Endodermal cell (in vitro differentiated cells): ENCODE data around the gene DDAH1. TPM values are rescaled to one million over a fixed set of nuclear protein-coding genes. Genes with fewer than 3 reads are reported as not detected.

Experiments used
- DNase-seq: peaks from one replicate; pipeline ENCODE4 v3.0.0-alpha.2; 2017
- H3K27ac ChIP-seq: 2 replicates; pipeline ENCODE4 v1.5.1; 2013; ENCODE audit warnings: mild to moderate bottlenecking, low read depth, low read length, moderate library complexity
- H3K27me3 ChIP-seq: 2 replicates; pipeline ENCODE4 v1.6.1; 2013; ENCODE audit warnings: mild to moderate bottlenecking, low read length, moderate library complexity; ENCODE audit not compliant: insufficient read depth, control insufficient read depth, poor library complexity, severe bottlenecking
- H3K36me3 ChIP-seq: 2 replicates; pipeline ENCODE4 v1.7.0; 2013; ENCODE audit warnings: mild to moderate bottlenecking, low read length, moderate library complexity; ENCODE audit not compliant: control insufficient read depth, insufficient read depth
- H3K4me1 ChIP-seq: one replicate; pipeline ENCODE4 v1.7.0; 2013; ENCODE audit warnings: low read length; ENCODE audit not compliant: control insufficient read depth, insufficient read depth
- H3K4me3 ChIP-seq: 2 replicates; pipeline ENCODE4 v1.5.1; 2013; ENCODE audit warnings: mild to moderate bottlenecking, low read length, moderate library complexity
- H3K9ac ChIP-seq: 2 replicates; pipeline ENCODE4 v1.6.1; 2013; ENCODE audit warnings: mild to moderate bottlenecking, low read length, moderate library complexity; ENCODE audit not compliant: poor library complexity, severe bottlenecking; ENCODE audit errors: extremely low read depth
- H3K9me3 ChIP-seq: 2 replicates; pipeline ENCODE4 v1.6.1; 2013; ENCODE audit warnings: mild to moderate bottlenecking, low read length, moderate library complexity; ENCODE audit not compliant: control insufficient read depth
- H3K27ac Mint-ChIP-seq: 2 replicates; pipeline ENCODE4 v1.8.0; 2020; ENCODE audit warnings: mixed read lengths
- H3K27me3 Mint-ChIP-seq: 2 replicates; pipeline ENCODE4 v1.8.0; 2021; ENCODE audit warnings: mild to moderate bottlenecking, mixed read lengths; ENCODE audit not compliant: insufficient read depth
- H3K36me3 Mint-ChIP-seq: 2 replicates; pipeline ENCODE4 v1.8.0; 2020; ENCODE audit warnings: low read depth, mixed read lengths
- H3K4me1 Mint-ChIP-seq: 2 replicates; pipeline ENCODE4 v1.8.0; 2020; ENCODE audit warnings: mixed read lengths
- H3K4me3 Mint-ChIP-seq: 2 replicates; pipeline ENCODE4 v1.8.0; 2020; ENCODE audit warnings: mild to moderate bottlenecking, moderate library complexity, mixed read lengths
- H3K9me3 Mint-ChIP-seq: 2 replicates; pipeline ENCODE4 v1.8.0; 2020; ENCODE audit warnings: mild to moderate bottlenecking, mixed read lengths
- WGBS, 2 experiments: methylation state at CpG; one replicate each; pipeline versions ENCODE4 v1.1.5 to v1.1.7; 2013; ENCODE audit warnings: missing lambda C conversion rate in 2 of 2, mixed read lengths in 1 of 2; ENCODE audit not compliant: insufficient coverage in 1 of 2, insufficient read length in 1 of 2; 5-methylcytosine and 5-hydroxymethylcytosine counted together
- total RNA-seq, 2 donors: library from RNA; stranded (reverse); fragmentation: NEBNext Ultra II Directional in 1 of 2; extraction: Animal tissue kit (Norgen Biotek cat#: 25700) in 1 of 2; gene quantifications; 2 replicates in 1 of 2; 3 replicates in 1 of 2; pipeline ENCODE4 v1.2.1, GENCODE V29; 2021
- TF ChIP-seq, protein P1 (sequence below): fragments of 200-600 bp; sonication (generic); conservative IDR thresholded peaks from 2 replicates; pipeline ENCODE4 v1.5.0; 2021; ENCODE audit warnings: antibody characterized with exemption, mild to moderate bottlenecking

DDAH1 gene
- total RNA-seq, 2 donors from 2014 or later = 16.3 to 22.8 TPM

DNA sequence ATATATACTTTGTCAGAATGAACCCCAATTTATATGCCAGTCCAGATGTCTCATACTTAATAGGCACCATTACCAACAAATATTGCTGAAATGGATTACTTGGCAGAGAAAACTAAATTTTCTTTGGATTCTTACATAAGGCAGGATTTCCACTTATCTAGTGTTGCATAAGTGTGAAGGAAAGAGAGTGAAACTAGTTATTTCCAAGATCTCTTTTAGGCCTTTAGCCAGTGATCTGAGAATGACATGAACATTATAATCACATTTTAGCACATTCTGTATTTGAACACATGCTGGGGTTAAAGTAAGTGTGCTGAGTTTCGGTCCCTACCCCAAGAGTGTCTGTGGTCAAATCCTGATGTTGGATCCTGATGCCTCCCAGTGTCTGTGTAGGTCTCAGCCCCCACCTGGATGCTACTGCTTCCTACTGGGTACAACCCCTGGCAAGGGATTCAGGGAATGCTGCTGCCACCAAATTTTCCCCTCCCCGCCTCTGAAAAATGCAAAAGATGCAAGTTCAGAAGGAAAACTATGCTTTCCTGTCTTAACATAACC, 11.2 kb downstream of the DDAH1 start:
- Mint-ChIP-seq H3K4me3 (no peak overlapping the region), H3K36me3 (no peaks in the 10 kb centered on the region), H3K9me3 (no peaks in the 10 kb centered on the region), H3K27ac (no peak overlapping the region), H3K27me3 (no peaks in the 10 kb centered on the region), H3K4me1 (no peaks in the 10 kb centered on the region)
- no peak overlapping the region for H3K9ac ChIP-seq
- no peaks in the 10 kb centered on the region for H3K36me3 ChIP-seq
- no peaks in the 10 kb centered on the region for H3K4me1 ChIP-seq
- H3K9me3 ChIP-seq = no peaks in the 10 kb centered on the region
- TF ChIP-seq, protein P1, sequence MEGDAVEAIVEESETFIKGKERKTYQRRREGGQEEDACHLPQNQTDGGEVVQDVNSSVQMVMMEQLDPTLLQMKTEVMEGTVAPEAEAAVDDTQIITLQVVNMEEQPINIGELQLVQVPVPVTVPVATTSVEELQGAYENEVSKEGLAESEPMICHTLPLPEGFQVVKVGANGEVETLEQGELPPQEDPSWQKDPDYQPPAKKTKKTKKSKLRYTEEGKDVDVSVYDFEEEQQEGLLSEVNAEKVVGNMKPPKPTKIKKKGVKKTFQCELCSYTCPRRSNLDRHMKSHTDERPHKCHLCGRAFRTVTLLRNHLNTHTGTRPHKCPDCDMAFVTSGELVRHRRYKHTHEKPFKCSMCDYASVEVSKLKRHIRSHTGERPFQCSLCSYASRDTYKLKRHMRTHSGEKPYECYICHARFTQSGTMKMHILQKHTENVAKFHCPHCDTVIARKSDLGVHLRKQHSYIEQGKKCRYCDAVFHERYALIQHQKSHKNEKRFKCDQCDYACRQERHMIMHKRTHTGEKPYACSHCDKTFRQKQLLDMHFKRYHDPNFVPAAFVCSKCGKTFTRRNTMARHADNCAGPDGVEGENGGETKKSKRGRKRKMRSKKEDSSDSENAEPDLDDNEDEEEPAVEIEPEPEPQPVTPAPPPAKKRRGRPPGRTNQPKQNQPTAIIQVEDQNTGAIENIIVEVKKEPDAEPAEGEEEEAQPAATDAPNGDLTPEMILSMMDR = no peak
- H3K4me3 ChIP-seq = no peak overlapping the region
- H3K27me3 ChIP-seq = no peaks in the 10 kb centered on the region
- DNase-seq = no peak
- no peak overlapping the region for H3K27ac ChIP-seq
- WGBS, 2 experiments = 100% methylated on average over 2 of the region's 2 CpGs

DNA sequence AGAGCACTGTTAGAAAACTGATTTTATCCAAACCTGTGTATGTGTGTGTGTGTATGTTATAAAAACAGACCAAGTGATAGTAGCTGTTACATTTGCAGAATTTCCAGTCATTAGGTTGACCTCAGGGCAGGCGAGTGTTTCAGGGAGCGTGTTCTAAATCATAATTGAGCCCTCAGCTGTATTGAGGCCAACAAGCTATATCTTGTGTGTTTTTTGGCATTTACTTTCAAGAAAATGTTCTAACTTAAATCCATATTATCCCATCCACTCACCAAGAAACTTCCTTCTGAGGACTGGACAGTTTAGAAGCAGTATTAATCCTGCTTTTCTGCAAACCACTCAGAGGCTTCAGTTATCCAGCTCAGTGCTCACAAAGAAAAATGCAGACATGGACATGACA, 12.0 kb downstream of the DDAH1 start:
- no peak overlapping the region for H3K4me3 Mint-ChIP-seq
- no peak overlapping the region for H3K4me3 ChIP-seq

DNA sequence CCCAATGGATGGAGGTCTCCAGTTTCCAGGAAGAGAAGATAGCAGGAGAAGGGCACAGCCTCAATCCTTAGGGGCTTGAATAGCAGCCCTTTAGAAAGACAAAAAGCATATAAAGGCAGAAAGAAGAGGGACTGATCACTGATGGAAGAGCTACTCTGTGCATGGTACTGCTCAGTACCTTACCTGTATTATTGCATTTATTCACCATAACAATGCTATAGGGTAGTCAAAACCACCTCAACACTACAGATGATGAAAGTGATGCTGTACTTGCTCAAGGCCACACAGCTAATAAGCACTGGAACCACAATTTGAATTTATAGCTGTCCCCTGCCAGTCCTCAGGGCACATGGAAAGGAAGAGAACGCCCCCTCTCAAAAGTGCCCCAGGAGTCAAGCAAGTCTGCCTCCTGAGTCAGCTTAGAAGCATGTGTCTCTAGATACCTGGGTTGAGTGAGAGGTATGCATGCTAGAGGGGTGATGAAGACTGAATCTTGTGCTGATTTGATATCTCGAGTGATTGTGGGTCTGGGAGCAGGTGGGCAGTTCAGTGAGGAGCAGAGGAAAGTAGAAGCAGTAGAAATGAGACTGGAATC, 13.6 kb downstream of the DDAH1 start:
- Mint-ChIP-seq H3K27ac (no peak overlapping the region), H3K9me3 (no peaks in the 10 kb centered on the region), H3K4me3 (no peak overlapping the region), H3K36me3 (no peaks in the 10 kb centered on the region), H3K27me3 (no peaks in the 10 kb centered on the region), H3K4me1 (no peaks in the 10 kb centered on the region)
- Histone ChIP-seq H3K9ac (no peak overlapping the region), H3K36me3 (no peaks in the 10 kb centered on the region), H3K27ac (no peak overlapping the region), H3K9me3 (no peaks in the 10 kb centered on the region), H3K27me3 (no peaks in the 10 kb centered on the region), H3K4me1 (no peaks in the 10 kb centered on the region), H3K4me3 (no peak overlapping the region)
- no peak for DNase-seq
- 79 to 88% methylated on average over 2 of the region's 2 CpGs for WGBS, 2 experiments
- TF ChIP-seq, protein P1 = no peak

More for the DNA sequence above, 12.0 kb downstream of the DDAH1 start:
- H3K4me1 Mint-ChIP-seq = no peaks in the 10 kb centered on the region
- H3K36me3 ChIP-seq = no peaks in the 10 kb centered on the region
- no peaks in the 10 kb centered on the region for H3K27me3 ChIP-seq
- no peaks in the 10 kb centered on the region for H3K27me3 Mint-ChIP-seq
- H3K36me3 Mint-ChIP-seq = no peaks in the 10 kb centered on the region
- no peak for DNase-seq
- H3K9ac ChIP-seq = no peak overlapping the region
- no peak overlapping the region for H3K27ac ChIP-seq
- WGBS, 2 experiments = 92 to 100% methylated on average over 2 of the region's 2 CpGs
- H3K9me3 ChIP-seq = no peaks in the 10 kb centered on the region
- H3K27ac Mint-ChIP-seq = no peak overlapping the region
- H3K4me1 ChIP-seq = no peaks in the 10 kb centered on the region
- TF ChIP-seq, protein P1 = no peak
- H3K9me3 Mint-ChIP-seq = no peaks in the 10 kb centered on the region
